Mesendoderm (in vitro differentiated cells): ENCODE measurements around the gene PDCD1LG2.
A peak's percentile ranks its signal among the peaks of the same experiment; 100 is the strongest.

Experiments
- DNase-seq: peaks from one replicate; pipeline ENCODE4 v3.0.0; 2013
- H2AK5ac ChIP-seq: 2 replicates; pipeline ENCODE4 v1.6.1; 2013; ENCODE audit warnings: low read length, inconsistent platforms
- H2BK120ac ChIP-seq: 2 replicates; pipeline ENCODE4 v1.6.1; 2013; ENCODE audit warnings: low read depth, mild to moderate bottlenecking, low read length, moderate library complexity, mixed read lengths
- H2BK15ac ChIP-seq: replicated peaks from 2 replicates; pipeline ENCODE4 v1.6.1; 2013; ENCODE audit warnings: low read depth, mild to moderate bottlenecking, moderate library complexity
- H2BK5ac ChIP-seq: 2 replicates; pipeline ENCODE4 v1.6.1; 2013; ENCODE audit warnings: low read length, inconsistent platforms
- H3K18ac ChIP-seq: 2 replicates; pipeline ENCODE4 v1.6.1; 2013; ENCODE audit warnings: mild to moderate bottlenecking, low read length, mixed read lengths
- H3K23ac ChIP-seq: one replicate; pipeline ENCODE4 v1.6.1; 2013; ENCODE audit warnings: low read length
- H3K27ac ChIP-seq: 2 replicates; pipeline ENCODE4 v1.5.1; 2013; ENCODE audit warnings: low read depth, mild to moderate bottlenecking, inconsistent platforms, low read length, moderate library complexity
- H3K27me3 ChIP-seq: 2 replicates; pipeline ENCODE4 v1.6.1; 2013; ENCODE audit warnings: low read length, control low read depth, mild to moderate bottlenecking, inconsistent platforms; ENCODE audit not compliant: insufficient read depth, poor library complexity
- H3K36me3 ChIP-seq: 2 replicates; pipeline ENCODE4 v1.6.1; 2013; ENCODE audit warnings: low read length, inconsistent platforms; ENCODE audit not compliant: control insufficient read depth, insufficient read depth
- H3K4ac ChIP-seq: one replicate; pipeline ENCODE4 v1.6.1; 2013; ENCODE audit warnings: low read depth, mild to moderate bottlenecking, low read length, moderate library complexity
- H3K4me1 ChIP-seq: 2 replicates; pipeline ENCODE4 v1.6.1; 2013; ENCODE audit warnings: low read depth, low read length, inconsistent platforms; ENCODE audit not compliant: control insufficient read depth
- H3K4me2 ChIP-seq: 2 replicates; pipeline ENCODE4 v1.6.1; 2013; ENCODE audit warnings: low read length
- H3K4me3 ChIP-seq: 2 replicates; pipeline ENCODE4 v1.5.1; 2013; ENCODE audit warnings: mild to moderate bottlenecking, low read length
- H3K56ac ChIP-seq: one replicate; pipeline ENCODE4 v1.6.1; 2013; ENCODE audit warnings: low read length
- H3K79me1 ChIP-seq: 2 replicates; pipeline ENCODE4 v1.6.1; 2013; ENCODE audit warnings: low read length, inconsistent platforms
- H3K79me2 ChIP-seq: 2 replicates; pipeline ENCODE4 v1.6.1; 2013; ENCODE audit warnings: mild to moderate bottlenecking, low read length; ENCODE audit not compliant: control insufficient read depth, insufficient read depth
- H3K9ac ChIP-seq: 2 replicates; pipeline ENCODE4 v1.6.1; 2013; ENCODE audit warnings: low read length, inconsistent platforms
- H4K5ac ChIP-seq: one replicate; pipeline ENCODE4 v1.6.1; 2013; ENCODE audit warnings: low read length
- H4K8ac ChIP-seq: one replicate; pipeline ENCODE4 v1.6.1; 2013; ENCODE audit warnings: low read depth, mild to moderate bottlenecking, control low read depth, low read length, moderate library complexity
- WGBS: extraction: QIAGEN DNeasy Blood & Tissue Kit; methylation state at CpG from one replicate; pipeline ENCODE4 v1.1.7; 2013; ENCODE audit warnings: low lambda C conversion rate, missing lambda C conversion rate; ENCODE audit not compliant: insufficient coverage; ENCODE audit errors: extremely low coverage; 5-methylcytosine and 5-hydroxymethylcytosine counted together

Gene PDCD1LG2

GRCh38 chr9:5511476-5511875 is 1.1 kb downstream of the PDCD1LG2 start:
- WGBS, result no CpG with 5 or more reads among the region's 1 CpG
- H2BK5ac ChIP-seq, result no peak overlapping the region
- H3K79me1 ChIP-seq, result no peaks in the 10 kb centered on the region
- peak overlapping the region; percentile 60 for H3K4ac ChIP-seq
- no peak overlapping the region for H3K27ac ChIP-seq
- H4K5ac ChIP-seq, result no peak overlapping the region
- no peak overlapping the region for H3K9ac ChIP-seq
- no peak for DNase-seq
- no peak overlapping the region for H3K4me2 ChIP-seq
- no peak overlapping the region for H3K23ac ChIP-seq
- no peak overlapping the region for H3K4me3 ChIP-seq
- H3K56ac ChIP-seq, result no peak overlapping the region
- no peak overlapping the region for H3K18ac ChIP-seq
- no peaks in the 10 kb centered on the region for H3K79me2 ChIP-seq
- no peak overlapping the region for H2AK5ac ChIP-seq
- H2BK15ac ChIP-seq, result no peak overlapping the region
- peaks cover 2% of the 10 kb centered on the region for H3K4me1 ChIP-seq
- no peaks in the 10 kb centered on the region for H3K27me3 ChIP-seq
- no peak overlapping the region for H2BK120ac ChIP-seq
- no peak overlapping the region for H4K8ac ChIP-seq
- no peaks in the 10 kb centered on the region for H3K36me3 ChIP-seq

GRCh38 chr9:5511935-5512580 is 1.7 kb downstream of the PDCD1LG2 start:
- DNase-seq, result no peak
- Histone ChIP-seq H3K56ac (no peak overlapping the region), H3K27ac (no peak overlapping the region), H2AK5ac (no peak overlapping the region), H3K36me3 (no peaks in the 10 kb centered on the region), H3K4me1 (peaks cover 2% of the 10 kb centered on the region), H3K23ac (no peak overlapping the region), H3K79me1 (no peaks in the 10 kb centered on the region), H2BK5ac (no peak overlapping the region), H3K18ac (no peak overlapping the region), H4K5ac (no peak overlapping the region), H2BK15ac (no peak overlapping the region), H3K4me3 (no peak overlapping the region), H2BK120ac (no peak overlapping the region), H3K4me2 (no peak overlapping the region), H3K4ac (no peak overlapping the region), H3K27me3 (no peaks in the 10 kb centered on the region), H3K9ac (no peak overlapping the region), H3K79me2 (no peaks in the 10 kb centered on the region), H4K8ac (no peak overlapping the region)
- WGBS, result 100% methylated on average over 1 of the region's 6 CpGs

- no peak for DNase-seq
- no CpG with 5 or more reads among the region's 2 CpGs for WGBS
- Histone ChIP-seq H3K27ac (no peak overlapping the region), H3K36me3 (no peaks in the 10 kb centered on the region), H4K8ac (no peak overlapping the region), H2BK120ac (no peak overlapping the region), H3K23ac (no peak overlapping the region), H3K79me1 (no peaks in the 10 kb centered on the region), H3K79me2 (no peaks in the 10 kb centered on the region), H2BK15ac (no peak overlapping the region), H3K4ac (no peak overlapping the region), H4K5ac (no peak overlapping the region), H3K18ac (no peak overlapping the region), H3K56ac (no peak overlapping the region), H3K27me3 (no peaks in the 10 kb centered on the region), H3K4me2 (no peak overlapping the region), H3K4me3 (no peak overlapping the region), H3K9ac (no peak overlapping the region), H3K4me1 (peaks cover 2% of the 10 kb centered on the region), H2BK5ac (no peak overlapping the region), H2AK5ac (no peak overlapping the region)
Measured at GRCh38 chr9:5512658-5513452, 2.5 kb downstream of the PDCD1LG2 start.

GRCh38 chr9:5513966-5514616 is 3.8 kb downstream of the PDCD1LG2 start:
- Histone ChIP-seq H3K4me3 (no peak overlapping the region), H3K79me1 (no peaks in the 10 kb centered on the region), H4K5ac (no peak overlapping the region), H2BK15ac (no peak overlapping the region), H3K36me3 (no peaks in the 10 kb centered on the region), H3K79me2 (no peaks in the 10 kb centered on the region), H3K4me1 (peaks cover 2% of the 10 kb centered on the region), H2BK120ac (no peak overlapping the region), H3K9ac (no peak overlapping the region), H3K56ac (no peak overlapping the region), H3K23ac (no peak overlapping the region), H4K8ac (no peak overlapping the region), H3K4ac (no peak overlapping the region), H3K18ac (no peak overlapping the region), H3K4me2 (no peak overlapping the region), H3K27ac (no peak overlapping the region), H2AK5ac (no peak overlapping the region), H2BK5ac (no peak overlapping the region), H3K27me3 (no peaks in the 10 kb centered on the region)
- no CpG with 5 or more reads among the region's 2 CpGs for WGBS
- no peak for DNase-seq

- Histone ChIP-seq H2BK120ac (no peak overlapping the region), H4K8ac (no peak overlapping the region), H3K4me3 (no peak overlapping the region), H3K36me3 (no peaks in the 10 kb centered on the region), H3K79me1 (no peaks in the 10 kb centered on the region), H3K4ac (no peak overlapping the region), H2BK15ac (no peak overlapping the region), H3K4me2 (no peak overlapping the region), H3K18ac (no peak overlapping the region), H3K56ac (no peak overlapping the region), H3K23ac (no peak overlapping the region), H2BK5ac (no peak overlapping the region), H3K4me1 (peaks cover 2% of the 10 kb centered on the region), H2AK5ac (no peak overlapping the region), H3K27ac (no peak overlapping the region), H3K9ac (no peak overlapping the region), H3K79me2 (no peaks in the 10 kb centered on the region), H3K27me3 (no peaks in the 10 kb centered on the region), H4K5ac (no peak overlapping the region)
- peak; percentile 30 for DNase-seq
- no CpG with 5 or more reads among the region's 6 CpGs for WGBS
Measured at GRCh38 chr9:5514617-5515260, 4.4 kb downstream of the PDCD1LG2 start.
